Lung (tissue), 12 donors: ENCODE results near the gene MDM1. TPM values are rescaled to one million over a fixed set of nuclear protein-coding genes. Genes with fewer than 3 reads are reported as not detected.

ENCODE experiments used
- ATAC-seq: fragments of 200-7000 bp; cut with Tn5 transposase; one replicate; pipeline ENCODE4 v1.9.1; 2020; ENCODE audit warnings: moderate number of reproducible peaks; ENCODE audit not compliant: insufficient read depth, low FRiP score
- DNase-seq, 3 donors: peaks; one replicate each; pipeline ENCODE4 v3.0.0-alpha.2; 2013 to 2017
- H3K27ac ChIP-seq, 2 donors: one replicate each; pipeline ENCODE4 v1.5.1; 2013; ENCODE audit warnings: mild to moderate bottlenecking in 2 of 2, moderate library complexity in 2 of 2, control low read depth in 1 of 2, inconsistent platforms in 1 of 2, low read depth in 1 of 2, low read length in 1 of 2
- H3K27me3 ChIP-seq, 3 donors: one replicate each; pipeline ENCODE4 v1.5.1; 2013; ENCODE audit warnings: low read length in 2 of 3; ENCODE audit not compliant: control insufficient read depth in 3 of 3, insufficient read depth in 3 of 3
- H3K36me3 ChIP-seq, 4 donors: one replicate each; pipeline ENCODE4 v1.5.1; 2013; ENCODE audit warnings: low read length in 4 of 4, mild to moderate bottlenecking in 1 of 4, moderate library complexity in 1 of 4; ENCODE audit not compliant: control insufficient read depth in 4 of 4, insufficient read depth in 4 of 4
- H3K4me1 ChIP-seq, 5 donors: one replicate each; pipeline ENCODE4 v1.5.1; 2013; ENCODE audit warnings: low read length in 5 of 5, mild to moderate bottlenecking in 2 of 5, moderate library complexity in 1 of 5; ENCODE audit not compliant: control insufficient read depth in 5 of 5, insufficient read depth in 5 of 5
- H3K4me3 ChIP-seq: one replicate; pipeline ENCODE4 v1.5.1; 2013; ENCODE audit warnings: mild to moderate bottlenecking, control low read depth, moderate library complexity
- H3K9ac ChIP-seq, 2 donors: one replicate each; pipeline ENCODE4 v1.5.1; 2013; ENCODE audit warnings: low read length in 2 of 2, control low read depth in 1 of 2; ENCODE audit not compliant: insufficient read depth in 1 of 2
- H3K9me3 ChIP-seq, 4 donors: one replicate each; pipeline ENCODE4 v1.5.1; 2013; ENCODE audit warnings: low read length in 3 of 4, mild to moderate bottlenecking in 1 of 4, moderate library complexity in 1 of 4; ENCODE audit not compliant: control insufficient read depth in 4 of 4, insufficient read depth in 3 of 4
- WGBS, 2 donors: extraction: QIAGEN DNeasy Blood & Tissue Kit; methylation state at CpG; one replicate each; pipeline ENCODE4 v1.1.7; 2013; 5-methylcytosine and 5-hydroxymethylcytosine counted together
- polyA plus RNA-seq, 2 donors: library from polyadenylated mRNA; stranded (reverse); fragments of 200-250 nt; gene quantifications; one replicate each; pipeline ENCODE4 v1.2.1, GENCODE V29; 2013
- total RNA-seq, 2 donors: library from RNA; depleted of rRNA in 1 of 2; stranded (reverse); fragments of >200 nt in 1 of 2; gene quantifications; one replicate each; pipeline ENCODE4 v1.2.1, GENCODE V29; 2014 to 2021
- TF ChIP-seq, protein P1 (sequence below): IDR thresholded peaks from 2 replicates; pipeline ENCODE4 v1.5.1; 2012; ENCODE audit warnings: mild to moderate bottlenecking; ENCODE audit errors: control extremely low read depth, extremely low read depth
- donor health status: control.
- donor health status: control.
- donor health status: Bipolar disorder and iron deficiency.
- donor health status: healthy.
- donor health status: DM: yes; HTN: yes; CAD: no.

Gene MDM1
- total and polyA plus RNA-seq, 4 donors, result 6.7 to 29.7 (median 12.4) TPM

DNA sequence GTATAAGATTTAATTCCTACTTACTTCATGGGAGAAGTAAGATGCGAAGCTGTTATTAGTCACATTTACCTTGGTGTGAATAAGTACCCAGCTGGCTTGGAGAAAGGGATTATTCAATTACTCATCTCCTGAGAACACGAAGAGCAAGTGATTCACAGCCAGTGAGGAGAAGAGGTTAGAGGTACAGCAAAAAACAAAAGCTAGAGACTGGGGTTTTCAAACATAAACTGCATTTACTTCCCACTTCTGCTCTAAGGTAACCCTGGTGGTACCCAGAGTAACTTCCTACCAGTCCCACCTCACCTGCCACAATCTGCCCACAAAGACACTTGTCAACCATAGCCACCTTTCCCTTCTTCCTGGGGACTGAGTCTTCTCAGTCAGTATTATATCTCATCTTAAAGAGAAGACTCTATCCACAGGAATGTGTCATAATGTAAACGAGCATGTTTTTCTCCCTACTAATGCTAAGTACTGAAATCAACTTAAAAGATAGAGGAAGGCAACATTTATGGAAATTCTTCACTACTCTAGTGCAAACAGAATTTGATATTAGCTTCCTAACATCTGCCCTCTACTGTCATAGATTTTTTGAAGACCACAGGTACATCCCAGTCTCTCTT, 72.7 kb downstream of the MDM1 start:
- Histone ChIP-seq H3K9me3 (no peaks in the 10 kb centered on the region), H3K27me3 (peaks cover 0 to 2% (median 0%) of the 10 kb centered on the region in 3 donors), H3K4me3 (no peak overlapping the region), H3K4me1 (no peaks in the 10 kb centered on the region), H3K27ac (no peak overlapping the region), H3K9ac (no peak overlapping the region), H3K36me3 (no peaks in the 10 kb centered on the region)
- TF ChIP-seq, protein P1, sequence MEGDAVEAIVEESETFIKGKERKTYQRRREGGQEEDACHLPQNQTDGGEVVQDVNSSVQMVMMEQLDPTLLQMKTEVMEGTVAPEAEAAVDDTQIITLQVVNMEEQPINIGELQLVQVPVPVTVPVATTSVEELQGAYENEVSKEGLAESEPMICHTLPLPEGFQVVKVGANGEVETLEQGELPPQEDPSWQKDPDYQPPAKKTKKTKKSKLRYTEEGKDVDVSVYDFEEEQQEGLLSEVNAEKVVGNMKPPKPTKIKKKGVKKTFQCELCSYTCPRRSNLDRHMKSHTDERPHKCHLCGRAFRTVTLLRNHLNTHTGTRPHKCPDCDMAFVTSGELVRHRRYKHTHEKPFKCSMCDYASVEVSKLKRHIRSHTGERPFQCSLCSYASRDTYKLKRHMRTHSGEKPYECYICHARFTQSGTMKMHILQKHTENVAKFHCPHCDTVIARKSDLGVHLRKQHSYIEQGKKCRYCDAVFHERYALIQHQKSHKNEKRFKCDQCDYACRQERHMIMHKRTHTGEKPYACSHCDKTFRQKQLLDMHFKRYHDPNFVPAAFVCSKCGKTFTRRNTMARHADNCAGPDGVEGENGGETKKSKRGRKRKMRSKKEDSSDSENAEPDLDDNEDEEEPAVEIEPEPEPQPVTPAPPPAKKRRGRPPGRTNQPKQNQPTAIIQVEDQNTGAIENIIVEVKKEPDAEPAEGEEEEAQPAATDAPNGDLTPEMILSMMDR, result no peak
- 68 to 75% methylated on average over 3 of the region's 3 CpGs for WGBS, 2 donors
- no peak for DNase-seq
- ATAC-seq, result no peak

DNA sequence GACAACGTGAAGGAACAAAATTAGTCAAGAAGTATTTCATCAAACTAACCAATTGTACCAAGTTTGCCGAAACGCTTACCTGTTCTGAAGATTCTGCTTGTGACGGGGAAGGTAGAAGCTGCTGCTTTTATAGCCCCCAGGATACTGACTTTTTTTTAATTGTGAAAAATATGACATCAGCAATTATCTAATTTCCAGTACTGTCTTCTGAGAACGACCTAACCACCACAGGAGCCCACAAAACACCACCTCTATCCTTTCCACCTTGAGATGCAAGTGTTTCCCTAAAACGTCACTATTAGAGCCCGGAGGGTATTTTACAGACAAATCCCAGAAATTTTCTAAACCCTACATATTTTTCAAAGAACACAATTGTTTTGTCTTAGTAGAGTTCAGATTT, 78.7 kb downstream of the MDM1 start, which contains the start of gene IL22:
TSS of gene IL22 (minus strand) at position 101 of the 400 bp plus-strand sequence. CDS start 156 bp downstream, outside the sequence.
- Histone ChIP-seq H3K9me3 (no peaks in the 10 kb centered on the region), H3K4me3 (no peak within 1 kb of the TSS), H3K36me3 (no peaks in the 10 kb centered on the region), H3K27ac (no peak within 1 kb of the TSS), H3K9ac (no peak within 1 kb of the TSS), H3K27me3 (no peaks in the 10 kb centered on the region), H3K4me1 (no peaks in the 10 kb centered on the region)
- ATAC-seq (no peak), DNase-seq (no peak)
- 89 to 93% methylated on average over 7 of the region's 7 CpGs for WGBS, 2 donors
- TF ChIP-seq, protein P1, result no peak

DNA sequence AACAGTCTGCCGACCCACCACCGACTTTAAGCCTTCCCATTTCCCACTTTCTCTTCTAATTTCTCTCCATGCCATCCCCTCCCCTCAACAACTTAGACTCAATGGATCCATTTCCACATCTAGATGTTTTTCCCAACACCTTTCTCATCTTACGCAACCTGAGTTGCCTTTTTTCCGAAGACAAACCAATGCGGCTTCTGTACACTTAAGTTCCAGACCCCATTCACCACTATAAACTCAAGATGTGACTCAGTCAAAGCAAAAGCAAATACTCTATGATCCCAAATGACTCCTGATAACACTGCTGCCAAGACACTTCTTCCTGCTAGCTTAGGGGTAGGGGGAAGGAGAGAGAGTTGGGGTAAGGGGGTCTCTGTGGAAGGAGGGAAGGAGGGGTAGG, 80.1 kb downstream of the MDM1 start:
- 89 to 90% methylated on average over 5 of the region's 5 CpGs for WGBS, 2 donors
- DNase-seq, result no peak
- Histone ChIP-seq H3K9ac (no peak overlapping the region), H3K4me1 (no peaks in the 10 kb centered on the region), H3K9me3 (no peaks in the 10 kb centered on the region), H3K36me3 (no peaks in the 10 kb centered on the region), H3K4me3 (no peak overlapping the region), H3K27me3 (no peaks in the 10 kb centered on the region), H3K27ac (no peak overlapping the region)
- TF ChIP-seq, protein P1, result no peak
- no peak for ATAC-seq

DNA sequence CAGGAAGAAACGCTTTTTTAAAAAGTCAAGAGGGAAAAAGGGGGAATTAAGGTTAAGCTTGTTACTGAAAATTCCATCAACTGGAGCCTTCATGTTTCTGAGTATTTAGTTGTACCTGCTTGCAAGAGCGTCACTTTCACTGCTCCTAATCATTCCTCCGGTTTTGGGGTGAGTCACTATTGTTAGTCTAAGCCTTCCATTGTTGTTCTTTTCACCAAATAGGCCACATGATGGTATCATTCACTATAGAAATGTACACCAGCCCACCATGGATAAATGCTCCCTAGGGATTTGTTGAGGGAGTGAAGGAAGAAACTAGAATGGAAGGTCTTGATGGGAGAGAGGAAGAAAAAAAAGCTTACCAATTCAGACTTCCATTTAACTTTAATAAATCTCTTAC, 81.7 kb downstream of the MDM1 start:
- Histone ChIP-seq H3K9ac (no peak overlapping the region), H3K4me1 (peaks cover 0 to 13% (median 0%) of the 10 kb centered on the region in 5 donors), H3K9me3 (no peaks in the 10 kb centered on the region), H3K4me3 (no peak overlapping the region), H3K36me3 (no peaks in the 10 kb centered on the region), H3K27me3 (no peaks in the 10 kb centered on the region), H3K27ac (no peak overlapping the region)
- ATAC-seq (no peak), DNase-seq (no peak)
- TF ChIP-seq, protein P1, result no peak
- 84 to 87% methylated on average over 3 of the region's 3 CpGs for WGBS, 2 donors
